Measurements from ENCODE around the gene DENND5A.

DNA sequence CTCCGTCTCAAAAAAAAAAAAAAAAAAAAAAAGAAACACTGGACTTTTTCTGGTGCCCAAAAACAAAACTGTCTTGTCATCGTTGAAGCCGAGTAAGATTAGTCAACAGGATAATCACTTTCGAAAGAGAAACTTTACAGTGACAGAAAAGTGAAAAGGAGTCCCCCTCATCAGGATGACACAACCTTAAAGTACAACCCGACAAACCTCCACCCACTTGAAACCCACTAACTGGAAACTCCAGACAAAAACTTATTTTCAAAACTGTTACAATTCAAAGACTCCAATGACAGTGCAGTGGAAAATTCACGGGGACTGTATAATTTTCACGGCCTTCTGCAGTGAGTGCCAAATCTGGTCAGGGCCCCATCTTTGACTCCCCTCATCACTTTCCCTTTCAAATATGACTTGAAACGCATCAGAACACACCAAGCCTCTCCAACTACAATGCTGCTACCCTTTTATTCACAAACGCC, 1.3 kb downstream of the DENND5A start:
- TF ChIP-seq, protein P1, sequence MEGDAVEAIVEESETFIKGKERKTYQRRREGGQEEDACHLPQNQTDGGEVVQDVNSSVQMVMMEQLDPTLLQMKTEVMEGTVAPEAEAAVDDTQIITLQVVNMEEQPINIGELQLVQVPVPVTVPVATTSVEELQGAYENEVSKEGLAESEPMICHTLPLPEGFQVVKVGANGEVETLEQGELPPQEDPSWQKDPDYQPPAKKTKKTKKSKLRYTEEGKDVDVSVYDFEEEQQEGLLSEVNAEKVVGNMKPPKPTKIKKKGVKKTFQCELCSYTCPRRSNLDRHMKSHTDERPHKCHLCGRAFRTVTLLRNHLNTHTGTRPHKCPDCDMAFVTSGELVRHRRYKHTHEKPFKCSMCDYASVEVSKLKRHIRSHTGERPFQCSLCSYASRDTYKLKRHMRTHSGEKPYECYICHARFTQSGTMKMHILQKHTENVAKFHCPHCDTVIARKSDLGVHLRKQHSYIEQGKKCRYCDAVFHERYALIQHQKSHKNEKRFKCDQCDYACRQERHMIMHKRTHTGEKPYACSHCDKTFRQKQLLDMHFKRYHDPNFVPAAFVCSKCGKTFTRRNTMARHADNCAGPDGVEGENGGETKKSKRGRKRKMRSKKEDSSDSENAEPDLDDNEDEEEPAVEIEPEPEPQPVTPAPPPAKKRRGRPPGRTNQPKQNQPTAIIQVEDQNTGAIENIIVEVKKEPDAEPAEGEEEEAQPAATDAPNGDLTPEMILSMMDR (IDR thresholded peaks at IDR 0.05), result no peak
- no peak for TF ChIP-seq POLR2A (IDR thresholded peaks at IDR 0.05)
